LNCAP (cell line): Measurements from ENCODE around the gene CYB5A.

Source experiments
- CTCF ChIP-seq: fragments of 450-650 bp; IDR thresholded peaks from 2 replicates; pipeline ENCODE4 v1.5.1; 2017; ENCODE audit warnings: mild to moderate bottlenecking

Gene CYB5A

GRCh38 chr18:74226156-74226555, 65.6 kb downstream of the CYB5A start:
- no peak for TF ChIP-seq CTCF

GRCh38 chr18:74225193-74225840, 66.4 kb downstream of the CYB5A start:
- no peak for TF ChIP-seq CTCF

- no peak for TF ChIP-seq CTCF
Observed at GRCh38 chr18:74222710-74223494, 68.9 kb downstream of the CYB5A start.

GRCh38 chr18:74221081-74221480, 70.7 kb downstream of the CYB5A start:
- no peak for TF ChIP-seq CTCF

- no peak for TF ChIP-seq CTCF
Observed at GRCh38 chr18:74219056-74219455, 72.7 kb downstream of the CYB5A start.

- no peak for TF ChIP-seq CTCF
Observed at GRCh38 chr18:74217476-74218143, 74.2 kb downstream of the CYB5A start.

GRCh38 chr18:74216661-74217110, 75.1 kb downstream of the CYB5A start:
- no peak for TF ChIP-seq CTCF
